Spleen (tissue), 11 donors: ENCODE measurements around the gene STK35. TPM values are rescaled to one million over a fixed set of nuclear protein-coding genes. Genes with fewer than 3 reads are reported as not detected.

Experiments
- DNase-seq: peaks from one replicate; pipeline ENCODE4 v3.0.0-alpha.2; 2020
- H3K27ac ChIP-seq, 8 donors: fragments of 200-600 bp; sonication (generic) in 7 of 8; 1 replicate in 4 of 8; 2 replicates in 4 of 8; pipeline versions ENCODE4 v1.5.0 to v1.8.0; 2016 to 2021; ENCODE audit warnings: inconsistent platforms in 4 of 8, mild to moderate bottlenecking in 4 of 8, moderate library complexity in 1 of 8
- H3K27me3 ChIP-seq, 7 donors: fragments of 200-600 bp; sonication (generic) in 6 of 7; replicated peaks in 1 of 7; 1 replicate in 4 of 7; 2 replicates in 3 of 7; pipeline versions ENCODE4 v1.5.0 to v1.8.0; 2016 to 2021; ENCODE audit warnings: inconsistent platforms in 3 of 7, mild to moderate bottlenecking in 1 of 7
- H3K36me3 ChIP-seq, 6 donors: fragments of 200-600 bp; sonication (generic) in 5 of 6; 1 replicate in 4 of 6; 2 replicates in 2 of 6; pipeline versions ENCODE4 v1.5.0 to v1.8.0; 2016 to 2021; ENCODE audit warnings: inconsistent platforms in 2 of 6
- H3K4me1 ChIP-seq, 6 donors: fragments of 200-600 bp; sonication (generic) in 5 of 6; 1 replicate in 3 of 6; 2 replicates in 3 of 6; pipeline versions ENCODE4 v1.5.0 to v1.8.0; 2016 to 2021; ENCODE audit warnings: inconsistent platforms in 3 of 6
- H3K4me3 ChIP-seq, 8 donors: fragments of 200-600 bp; sonication (generic) in 7 of 8; 1 replicate in 4 of 8; 2 replicates in 4 of 8; pipeline versions ENCODE4 v1.5.0 to v1.8.0; 2016 to 2021; ENCODE audit warnings: inconsistent platforms in 4 of 8, mild to moderate bottlenecking in 4 of 8, moderate library complexity in 2 of 8
- H3K9me3 ChIP-seq, 8 donors: fragments of 200-600 bp; sonication (generic) in 7 of 8; 1 replicate in 4 of 8; 2 replicates in 4 of 8; pipeline versions ENCODE4 v1.5.0 to v1.8.0; 2016 to 2021; ENCODE audit warnings: inconsistent platforms in 4 of 8
- POLR2A ChIP-seq, 3 donors: fragments of 450-650 bp; IDR thresholded peaks; one replicate each; pipeline ENCODE4 v1.5.1; 2017; ENCODE audit warnings: antibody characterized with exemption in 3 of 3, mild to moderate bottlenecking in 1 of 3
- POLR2AphosphoS5 ChIP-seq, 3 donors: sonication (generic); formaldehyde crosslinking; IDR thresholded peaks; one replicate each; pipeline ENCODE4 v1.5.1; 2017; ENCODE audit warnings: antibody characterized with exemption in 3 of 3
- WGBS, 5 donors: extraction: QIAGEN DNeasy Blood & Tissue Kit in 3 of 5; methylation state at CpG; one replicate each; pipeline versions ENCODE4 v1.1.5 to v1.1.7; 2013 to 2018; 5-methylcytosine and 5-hydroxymethylcytosine counted together
- intact Hi-C: fragments of 100-400 bp; cut with DNase I; formaldehyde crosslinking; loops from one replicate; pipeline ENCODE4 v1.15.0; 2023; ENCODE audit warnings: low total_unique reads
- polyA plus RNA-seq, 3 donors: library from polyadenylated mRNA; stranded (reverse); fragments of 200-250 nt; gene quantifications; one replicate each; pipeline ENCODE4 v1.2.1, GENCODE V29; 2013
- total RNA-seq, 7 donors: library from RNA; depleted of rRNA in 3 of 7; stranded (reverse); fragments of >200 nt in 3 of 7; fragmentation: NEBNext Ultra II Directional in 4 of 7; extraction: Animal tissue kit (Norgen Biotek cat#: 25700) in 4 of 7; gene quantifications; one replicate each; pipeline versions ENCODE4 v1.1.0 to v1.2.1, GENCODE V29; 2016 to 2021
- TF ChIP-seq, protein P1 (sequence below), 11 experiments: fragments of 200-600 bp in 7 of 11; fragments of 450-650 bp in 4 of 11; sonication (generic) in 4 of 11; IDR thresholded peaks in 8 of 11; conservative IDR thresholded peaks in 3 of 11; 1 replicate in 7 of 11; 2 replicates in 4 of 11; pipeline versions ENCODE4 v1.4.0 to v1.8.0; 2016 to 2021; ENCODE audit warnings: antibody characterized with exemption in 11 of 11, inconsistent platforms in 4 of 11, mild to moderate bottlenecking in 1 of 11
- donor health status: healthy with polysubstance abuse.
- donor health status: DM: no; HTN: no; CAD: no; lungs with moderate emphysema.
- donor health status: DM: no; HTN: no; CAD: no.
- donor health status: Bipolar disorder and iron deficiency.
- donor health status: healthy.
- donor health status: DM: no; HTN: no; CAD: no.
- donor health status: DM: yes; HTN: yes; CAD: no.

STK35 gene
- total and polyA plus RNA-seq, 10 donors = 1.8 to 25.4 (median 15.0) TPM

DNA sequence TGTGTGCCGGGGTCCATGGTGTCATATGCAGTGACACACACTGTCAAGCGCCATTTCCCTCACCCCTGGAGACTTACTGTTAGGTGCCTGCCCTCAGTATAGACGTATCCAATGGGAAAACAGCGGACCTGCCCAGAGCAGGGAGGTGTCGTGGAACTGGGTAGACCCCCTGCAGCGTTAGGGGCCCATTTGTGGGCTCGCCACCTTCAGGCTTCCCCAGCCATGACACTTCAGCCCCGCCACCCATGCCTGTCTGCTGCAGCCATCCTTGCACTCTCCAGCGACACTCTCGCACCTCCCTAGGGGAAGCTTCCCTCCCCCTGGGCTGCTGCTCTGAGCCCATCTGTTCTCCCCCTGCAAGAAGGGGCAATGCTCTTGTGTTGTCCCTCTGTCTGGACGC, 43.2 kb downstream of the STK35 start:
- intact Hi-C loops = no loop called here
- WGBS, 5 donors = 93 to 97% (median 95%) methylated on average over 6 to 11 of the region's 11 CpGs
- no peak for TF ChIP-seq POLR2A (IDR thresholded peaks at IDR 0.05)
- TF ChIP-seq, protein P1, sequence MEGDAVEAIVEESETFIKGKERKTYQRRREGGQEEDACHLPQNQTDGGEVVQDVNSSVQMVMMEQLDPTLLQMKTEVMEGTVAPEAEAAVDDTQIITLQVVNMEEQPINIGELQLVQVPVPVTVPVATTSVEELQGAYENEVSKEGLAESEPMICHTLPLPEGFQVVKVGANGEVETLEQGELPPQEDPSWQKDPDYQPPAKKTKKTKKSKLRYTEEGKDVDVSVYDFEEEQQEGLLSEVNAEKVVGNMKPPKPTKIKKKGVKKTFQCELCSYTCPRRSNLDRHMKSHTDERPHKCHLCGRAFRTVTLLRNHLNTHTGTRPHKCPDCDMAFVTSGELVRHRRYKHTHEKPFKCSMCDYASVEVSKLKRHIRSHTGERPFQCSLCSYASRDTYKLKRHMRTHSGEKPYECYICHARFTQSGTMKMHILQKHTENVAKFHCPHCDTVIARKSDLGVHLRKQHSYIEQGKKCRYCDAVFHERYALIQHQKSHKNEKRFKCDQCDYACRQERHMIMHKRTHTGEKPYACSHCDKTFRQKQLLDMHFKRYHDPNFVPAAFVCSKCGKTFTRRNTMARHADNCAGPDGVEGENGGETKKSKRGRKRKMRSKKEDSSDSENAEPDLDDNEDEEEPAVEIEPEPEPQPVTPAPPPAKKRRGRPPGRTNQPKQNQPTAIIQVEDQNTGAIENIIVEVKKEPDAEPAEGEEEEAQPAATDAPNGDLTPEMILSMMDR (IDR thresholded peaks at IDR 0.05 in 8 of 11, conservative IDR thresholded peaks at IDR 0.05 in 3 of 11) = no peak
- no peak for TF ChIP-seq POLR2AphosphoS5 (IDR thresholded peaks at IDR 0.05)
- peaks cover 0 to 97% (median 38%) of the 10 kb centered on the region in 6 donors for H3K36me3 ChIP-seq
- H3K4me3 ChIP-seq = no peak overlapping the region
- no peaks in the 10 kb centered on the region for H3K27me3 ChIP-seq
- no peak overlapping the region for H3K27ac ChIP-seq
- peak; percentile 47 for DNase-seq
- peaks cover 0 to 19% (median 6%) of the 10 kb centered on the region in 6 donors for H3K4me1 ChIP-seq
- no peaks in the 10 kb centered on the region for H3K9me3 ChIP-seq

DNA sequence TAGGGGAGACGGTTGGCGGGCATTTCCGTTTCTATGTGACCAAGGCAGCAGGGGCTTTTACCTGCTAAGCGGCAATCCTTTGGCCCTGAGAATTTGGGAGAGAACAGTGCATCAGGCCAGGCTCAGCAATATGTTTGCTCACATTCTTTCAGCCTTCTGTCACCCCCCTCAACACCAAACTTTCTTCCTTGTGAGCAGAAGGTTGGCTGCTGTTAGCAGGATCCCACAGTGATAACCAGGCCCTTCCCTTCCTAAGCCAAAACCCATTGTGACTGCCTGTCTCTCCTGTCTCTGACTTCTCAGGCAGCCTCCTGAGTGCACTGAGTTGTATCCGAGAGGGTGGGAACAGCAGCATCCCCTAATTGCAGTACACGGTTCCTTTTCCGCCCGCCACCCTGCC, 43.7 kb downstream of the STK35 start:
- 91 to 97% (median 95%) methylated on average over 8 of the region's 8 CpGs for WGBS, 5 donors
- no peak for DNase-seq

DNA sequence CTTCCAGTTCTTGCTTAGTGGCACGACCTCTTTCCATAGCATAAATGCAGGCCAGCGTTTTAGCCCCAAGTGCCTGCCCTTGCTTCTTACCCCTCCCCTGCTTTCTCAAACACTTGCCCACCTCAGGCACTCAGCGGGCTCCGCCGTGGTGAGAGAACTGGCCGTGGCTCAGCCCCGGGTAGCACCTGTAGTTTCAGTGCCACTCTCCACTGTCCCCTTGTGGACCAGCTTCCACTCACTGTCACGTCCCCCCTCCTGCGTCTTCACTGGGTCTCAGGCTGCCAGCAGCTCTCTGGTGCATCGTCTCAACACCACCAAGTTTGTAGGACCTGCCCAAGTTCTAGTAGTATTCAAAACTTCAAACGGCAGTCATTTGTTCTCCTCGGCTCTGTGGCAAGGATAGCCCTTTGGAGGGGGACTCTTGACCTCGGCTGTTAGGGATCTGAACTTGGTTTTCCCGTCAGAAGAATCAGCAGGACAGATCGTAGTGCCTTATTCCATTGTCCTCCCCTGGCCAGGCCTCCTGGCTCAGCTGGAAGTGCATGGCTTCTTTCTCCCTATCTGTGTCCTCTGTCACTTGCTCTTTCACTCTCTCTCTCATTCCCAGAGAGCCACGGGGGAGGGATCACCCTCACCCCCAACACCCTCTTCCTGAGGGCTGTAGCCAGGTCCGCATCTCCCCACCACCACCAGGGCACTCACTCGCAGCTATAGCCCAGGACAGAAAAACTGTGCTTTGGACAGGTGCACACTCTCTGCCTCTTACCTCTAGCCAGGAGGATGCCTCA, 44.6 kb downstream of the STK35 start:
- peak; percentile 39 for DNase-seq
- H3K27me3 ChIP-seq = no peaks in the 10 kb centered on the region
- H3K36me3 ChIP-seq = peaks cover 0 to 91% (median 38%) of the 10 kb centered on the region in 6 donors
- TF ChIP-seq POLR2A (IDR thresholded peaks at IDR 0.05) (no peak), POLR2AphosphoS5 (IDR thresholded peaks at IDR 0.05) (no peak)
- TF ChIP-seq, protein P1 (IDR thresholded peaks at IDR 0.05 in 8 of 11, conservative IDR thresholded peaks at IDR 0.05 in 3 of 11) = no peak
- no peak overlapping the region for H3K27ac ChIP-seq
- no peaks in the 10 kb centered on the region for H3K9me3 ChIP-seq
- H3K4me3 ChIP-seq = no peak overlapping the region
- intact Hi-C loops = no loop called here
- peaks cover 0 to 7% (median 1%) of the 10 kb centered on the region in 6 donors for H3K4me1 ChIP-seq
- WGBS, 5 donors = 91 to 94% (median 92%) methylated on average over 18 of the region's 18 CpGs

More for the DNA sequence above, 43.7 kb downstream of the STK35 start:
- TF ChIP-seq, protein P1 (IDR thresholded peaks at IDR 0.05 in 8 of 11, conservative IDR thresholded peaks at IDR 0.05 in 3 of 11) = no peak
- TF ChIP-seq POLR2A (IDR thresholded peaks at IDR 0.05) (no peak), POLR2AphosphoS5 (IDR thresholded peaks at IDR 0.05) (no peak)
- H3K4me3 ChIP-seq = no peak overlapping the region
- intact Hi-C loops = no loop called here
- H3K27me3 ChIP-seq = no peaks in the 10 kb centered on the region
- H3K36me3 ChIP-seq = peaks cover 0 to 97% (median 38%) of the 10 kb centered on the region in 6 donors
- no peaks in the 10 kb centered on the region for H3K9me3 ChIP-seq
- peaks cover 0 to 14% (median 5%) of the 10 kb centered on the region in 6 donors for H3K4me1 ChIP-seq
- H3K27ac ChIP-seq = no peak overlapping the region

DNA sequence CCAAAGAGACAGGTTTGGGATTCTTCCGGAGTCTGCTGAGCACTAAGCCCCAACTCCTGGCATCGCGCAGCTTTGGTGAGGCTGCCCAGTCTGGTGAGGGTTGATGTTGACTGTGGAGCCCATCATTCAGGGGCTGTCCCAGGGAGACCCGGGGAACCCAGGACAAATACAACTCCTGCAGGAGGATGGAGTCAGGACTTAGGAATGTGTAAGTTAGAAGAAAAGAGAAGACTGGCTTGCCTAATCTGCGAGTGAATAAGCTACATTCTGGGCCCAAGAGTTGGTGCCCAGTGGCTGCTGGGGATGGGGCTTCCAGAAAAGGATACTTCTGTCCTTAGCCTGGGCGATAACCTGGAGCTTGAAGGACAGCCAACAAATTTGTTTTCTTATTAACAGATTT, 47.9 kb downstream of the STK35 start:
- Histone ChIP-seq H3K36me3 (peaks cover 0 to 59% (median 30%) of the 10 kb centered on the region in 6 donors), H3K27ac (no peak overlapping the region), H3K9me3 (no peaks in the 10 kb centered on the region), H3K4me1 (peaks cover 0 to 6% (median 0%) of the 10 kb centered on the region in 6 donors), H3K4me3 (no peak overlapping the region), H3K27me3 (no peaks in the 10 kb centered on the region)
- no peak for TF ChIP-seq POLR2AphosphoS5 (IDR thresholded peaks at IDR 0.05)
- TF ChIP-seq, protein P1 (IDR thresholded peaks at IDR 0.05 in 8 of 11, conservative IDR thresholded peaks at IDR 0.05 in 3 of 11) = no peak
- TF ChIP-seq POLR2A (IDR thresholded peaks at IDR 0.05) = no peak
- DNase-seq = peak; percentile 30
- intact Hi-C loops = no loop called here
- 94 to 97% (median 96%) methylated on average over 6 of the region's 6 CpGs for WGBS, 5 donors
